OCI-M2 (cell line): Measurements from ENCODE around the gene CBX7.

ENCODE experiments used
- DNase-seq: peaks from one replicate; lab custom pipeline; 2025; ENCODE audit not compliant: unreplicated experiment; lab: John Stamatoyannopoulos, UW

The CBX7 gene

DNA sequence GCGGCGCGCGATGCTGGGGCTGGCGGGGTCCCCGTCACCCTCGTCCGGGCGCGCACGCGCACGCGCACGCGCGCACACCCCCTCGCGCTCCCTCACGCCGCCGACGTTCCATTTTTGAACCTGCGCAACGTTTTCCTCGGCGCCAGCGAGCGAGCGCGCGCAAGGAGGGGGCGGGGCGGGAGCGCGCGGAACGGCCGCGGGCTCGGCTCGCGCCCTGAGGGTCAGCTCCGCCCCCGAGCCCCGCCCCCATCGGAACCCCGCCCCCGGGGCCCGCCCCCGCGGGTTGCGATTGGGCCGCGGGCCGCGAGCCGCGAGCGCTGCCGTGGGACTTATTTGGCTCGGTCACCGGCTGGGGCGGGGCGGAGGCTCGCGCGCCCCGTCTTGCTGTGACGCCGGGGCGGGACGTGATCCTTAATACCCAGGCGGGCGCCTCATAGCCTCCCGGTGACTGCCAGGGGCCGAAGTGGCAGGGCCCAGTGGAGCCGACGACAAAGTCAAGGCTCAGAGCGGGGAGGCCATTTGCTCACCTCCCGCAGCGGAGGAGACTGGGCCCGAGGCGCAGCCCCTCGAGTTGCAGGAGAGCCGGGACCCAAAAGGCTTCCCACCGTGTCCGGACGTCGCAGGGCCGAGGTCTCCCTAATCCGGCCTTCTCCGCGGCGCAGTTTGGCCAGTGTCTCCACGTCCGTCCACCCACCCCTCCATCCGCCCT, at the start of gene CBX7:
CBX7 (minus strand) TSS at position 170 of the 709 bp plus-strand sequence. CDS start 236 bp downstream, outside the sequence.
- DNase-seq: no peak

DNA sequence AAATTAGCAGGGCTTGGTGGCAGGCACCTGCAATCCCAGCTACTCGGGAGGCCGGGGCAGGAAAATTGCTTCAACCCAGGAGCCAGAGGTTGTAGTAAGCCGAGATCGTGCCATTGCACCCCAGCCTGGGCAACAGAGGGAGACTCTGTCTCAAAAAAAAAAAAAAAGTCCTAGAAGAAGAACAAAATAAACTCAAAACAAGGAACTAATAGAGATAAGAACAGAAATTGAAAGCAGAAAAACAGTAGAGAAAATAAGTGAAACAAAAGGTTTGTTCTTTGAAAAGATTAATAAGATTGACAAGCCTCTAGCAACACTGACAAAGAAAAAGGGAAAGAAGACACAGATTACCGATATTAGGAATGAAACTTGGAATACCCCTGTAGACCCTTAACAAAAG, 45.1 kb upstream of the CBX7 start:
- DNase-seq: no peak

DNA sequence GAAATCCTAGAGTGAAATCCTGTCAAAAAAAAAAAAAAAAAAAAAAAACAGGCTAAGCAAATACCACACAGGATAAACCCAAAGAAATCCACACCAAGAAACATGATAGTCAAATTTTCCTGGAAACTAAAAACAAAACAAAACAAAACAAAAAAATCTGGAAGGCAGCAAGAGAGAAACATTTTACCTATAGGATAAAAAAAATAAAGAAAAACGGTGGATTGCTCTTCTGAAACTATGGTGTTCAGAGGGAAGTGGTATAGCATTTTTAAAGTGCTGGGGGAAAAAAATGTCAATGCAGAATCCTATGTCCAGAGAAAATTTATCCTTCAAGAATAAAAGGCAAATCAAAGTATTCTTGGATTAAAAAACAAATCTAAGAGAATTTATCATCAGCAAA, 41.6 kb upstream of the CBX7 start:
- DNase-seq: no peak

- no peak for DNase-seq
Observed at GRCh38 chr22:39188809-39189208, 36.3 kb upstream of the CBX7 start.

DNA sequence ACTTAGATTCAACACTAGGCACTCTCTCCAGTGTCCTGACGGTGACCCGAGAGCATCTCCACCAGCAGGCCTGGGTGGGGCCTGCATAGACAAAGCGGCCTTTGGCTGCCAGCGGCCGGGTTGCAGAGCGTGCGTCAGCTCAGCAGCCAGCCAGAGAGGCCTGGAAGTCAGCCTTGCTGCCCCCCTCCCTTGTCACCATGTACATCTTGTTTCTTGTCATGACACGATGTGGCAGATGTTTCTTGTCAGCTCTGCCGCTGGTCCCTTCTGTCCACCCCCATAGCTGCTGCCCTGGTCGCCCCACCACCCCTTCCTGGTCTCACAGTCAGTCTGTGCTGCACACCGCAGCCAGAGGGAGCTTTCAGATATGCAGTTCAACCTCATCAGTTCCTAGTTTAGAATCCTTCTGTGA, 33.1 kb upstream of the CBX7 start:
- DNase-seq: no peak

DNA sequence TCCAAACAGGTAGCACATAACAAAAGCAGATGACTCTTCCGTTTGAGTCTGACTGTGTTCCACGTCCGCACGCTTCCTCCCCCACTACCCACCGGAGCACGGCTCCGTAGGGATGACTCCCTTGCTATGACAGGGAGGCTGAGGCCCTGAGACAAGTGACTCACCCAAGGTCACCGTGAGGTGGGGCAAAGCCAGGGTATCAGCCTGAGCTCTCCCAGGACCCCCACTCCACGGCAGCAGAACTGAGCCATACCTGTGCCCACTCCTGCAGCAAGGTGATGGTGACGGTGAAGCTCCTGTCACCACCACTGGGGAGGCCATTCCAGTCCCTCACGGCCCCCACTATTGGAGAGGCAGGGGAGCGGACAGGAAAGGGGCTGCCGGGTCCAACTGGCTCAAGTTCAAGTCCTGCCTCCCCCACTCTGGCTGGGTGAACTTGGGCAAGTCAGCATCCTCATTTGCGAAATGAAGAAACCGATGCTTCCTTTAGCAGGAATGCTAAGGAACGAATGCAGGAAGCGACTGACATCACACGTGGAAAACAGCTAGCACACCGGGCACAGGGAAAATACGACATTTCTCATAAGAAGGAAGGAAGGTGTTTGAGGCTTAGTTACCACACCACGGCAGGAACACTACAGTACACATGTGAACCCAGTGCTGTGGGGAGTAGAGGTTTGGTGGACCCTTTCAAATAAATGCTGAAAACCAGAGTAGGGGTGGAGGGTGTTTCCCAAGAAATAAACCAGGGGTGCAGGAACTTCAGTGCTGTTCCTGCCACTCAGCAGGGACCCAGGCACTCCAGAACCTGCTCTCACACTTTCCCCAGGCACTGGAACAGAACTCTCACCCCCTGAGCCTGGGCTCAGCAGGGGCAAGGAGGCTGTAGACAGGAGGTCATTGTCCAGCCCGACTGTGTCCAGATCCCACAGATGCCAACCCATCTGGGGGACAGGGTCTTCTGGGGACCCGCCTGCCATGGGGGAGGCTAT, 32.4 kb upstream of the CBX7 start:
- no peak for DNase-seq

GRCh38 chr22:39183991-39184585, 31.6 kb upstream of the CBX7 start:
- DNase-seq: no peak

DNA sequence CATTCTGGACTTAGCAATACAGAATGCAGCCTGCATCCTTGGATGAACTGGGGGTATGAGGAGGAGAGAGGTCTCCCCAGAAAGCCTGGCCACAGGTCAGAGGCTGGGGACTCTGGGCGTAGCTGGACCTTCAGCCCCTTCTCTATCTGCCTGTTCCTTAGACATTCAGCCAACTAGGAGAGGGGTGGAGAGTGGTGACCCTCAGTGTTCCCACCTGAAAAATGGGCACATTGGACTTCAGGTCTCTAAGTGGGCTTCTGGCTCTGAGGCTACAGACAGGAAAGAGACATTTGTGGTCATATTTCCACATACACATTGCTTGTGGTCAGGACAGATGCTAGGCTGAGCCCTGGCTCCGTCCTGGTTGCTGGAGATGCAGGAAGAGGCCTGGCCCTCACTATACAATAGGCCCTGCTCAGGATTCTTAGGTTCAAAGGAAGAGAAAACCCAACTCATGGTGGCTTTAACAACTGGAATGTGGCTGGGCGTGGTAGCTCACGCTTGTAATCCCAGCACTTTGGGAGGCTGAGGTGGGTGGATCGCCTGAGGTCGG, 30.1 kb upstream of the CBX7 start:
- no peak for DNase-seq

DNA sequence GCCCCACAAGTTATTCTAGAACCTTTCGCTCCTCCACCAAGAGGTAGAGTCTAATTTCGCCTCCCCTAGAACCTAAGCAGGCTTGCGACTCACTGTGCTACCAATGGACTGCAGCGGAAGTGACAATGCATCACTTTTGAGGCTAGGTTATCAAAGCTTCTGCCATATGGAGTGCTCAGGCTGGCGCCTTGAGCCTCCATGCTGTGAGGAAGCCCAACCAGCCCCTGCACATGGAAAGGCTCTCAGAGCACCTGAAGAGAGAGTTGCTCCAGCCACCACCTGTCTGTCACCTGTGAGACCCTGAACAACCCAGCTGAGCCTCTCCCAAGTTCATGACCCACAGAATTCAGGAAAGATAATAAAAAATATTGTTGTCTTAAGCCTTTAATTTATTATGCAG, 29.3 kb upstream of the CBX7 start:
- DNase-seq: no peak

- DNase-seq: no peak
Observed at GRCh38 chr22:39181356-39181755, 28.9 kb upstream of the CBX7 start.

GRCh38 chr22:39179841-39180335, 27.4 kb upstream of the CBX7 start:
- DNase-seq: no peak

DNA sequence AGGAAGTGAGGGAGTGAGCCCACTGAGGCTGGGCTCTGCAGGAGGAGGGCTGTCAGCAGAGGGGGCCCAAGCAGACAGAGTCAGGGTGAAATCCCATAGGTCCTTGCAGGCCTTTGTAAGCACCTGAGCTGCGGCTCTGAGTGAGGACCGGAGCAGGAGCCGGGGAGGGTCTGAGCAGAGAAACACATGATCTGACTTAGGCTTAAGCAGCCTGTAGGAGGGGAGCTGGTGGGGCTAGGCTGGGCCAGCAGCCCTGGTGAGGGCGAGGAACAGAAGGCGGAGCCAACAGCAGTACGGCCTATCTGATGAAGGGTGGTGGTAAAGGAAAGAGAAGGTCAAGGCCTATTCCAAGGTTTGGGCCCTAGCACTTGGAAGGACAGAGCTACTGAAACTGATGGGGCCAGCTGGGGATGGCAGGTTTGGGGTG, 26.9 kb upstream of the CBX7 start:
- DNase-seq: no peak

GRCh38 chr22:39178206-39179111, 26.0 kb upstream of the CBX7 start:
- no peak for DNase-seq

- DNase-seq: no peak
Observed at GRCh38 chr22:39177791-39178190, 25.3 kb upstream of the CBX7 start.

DNA sequence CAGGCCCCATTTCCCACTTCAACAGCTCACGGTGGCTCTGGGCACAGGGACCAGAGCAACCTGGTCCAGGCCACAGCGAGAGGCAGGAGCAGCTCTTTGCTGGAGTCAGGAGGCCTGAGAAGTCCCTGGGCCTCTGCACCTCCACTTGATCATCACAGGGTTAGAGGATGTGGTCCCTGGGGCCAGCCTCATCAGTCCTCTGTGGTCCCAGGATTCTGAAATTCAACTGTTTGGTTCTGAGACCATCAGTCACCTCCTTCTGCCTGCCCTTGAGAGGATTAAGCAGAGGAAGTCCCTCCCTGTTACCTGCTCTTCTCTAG, 24.9 kb upstream of the CBX7 start:
- no peak for DNase-seq

DNA sequence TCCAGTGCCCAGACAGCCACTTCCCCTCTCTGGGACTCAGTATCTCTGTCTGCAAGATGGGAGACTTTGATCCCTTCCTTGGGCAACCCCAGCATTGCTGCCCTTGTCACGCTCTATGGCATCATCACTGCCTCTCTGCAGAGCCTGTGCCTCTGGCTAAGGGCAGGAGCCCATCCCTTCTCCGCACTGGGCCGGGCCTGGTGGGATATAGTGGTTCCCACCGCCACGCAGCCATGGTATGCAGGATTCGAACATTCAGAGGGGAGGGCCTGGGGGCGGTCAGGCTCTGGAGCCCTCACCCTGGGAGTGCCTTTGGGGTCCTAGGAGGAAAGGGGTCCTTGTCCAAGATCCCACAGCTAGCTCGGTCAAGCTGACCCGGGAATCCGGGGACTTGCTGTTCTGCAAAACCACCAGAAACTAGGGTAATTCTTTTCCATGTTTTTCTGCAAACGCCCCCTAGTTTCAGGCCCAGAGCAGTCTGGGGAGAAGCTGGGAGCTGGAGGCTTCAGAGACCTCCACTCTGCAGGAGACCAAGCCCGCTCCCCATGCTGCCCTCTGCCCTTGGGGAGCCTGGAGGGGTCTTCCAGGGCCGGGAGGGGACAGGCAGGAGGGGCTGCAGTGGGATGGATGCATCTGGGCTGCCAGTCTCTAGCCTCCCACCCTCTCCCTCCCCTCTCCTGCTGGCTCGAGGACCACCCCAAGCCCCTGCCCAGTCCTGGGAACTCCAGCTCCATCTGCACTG, 24.4 kb upstream of the CBX7 start:
- DNase-seq: no peak

- DNase-seq: no peak
Observed at GRCh38 chr22:39176143-39176713, 23.7 kb upstream of the CBX7 start.

- no peak for DNase-seq
Observed at GRCh38 chr22:39175353-39176142, 23.1 kb upstream of the CBX7 start.
